Measurements from ENCODE around the gene HMX1.

The HMX1 gene

DNA sequence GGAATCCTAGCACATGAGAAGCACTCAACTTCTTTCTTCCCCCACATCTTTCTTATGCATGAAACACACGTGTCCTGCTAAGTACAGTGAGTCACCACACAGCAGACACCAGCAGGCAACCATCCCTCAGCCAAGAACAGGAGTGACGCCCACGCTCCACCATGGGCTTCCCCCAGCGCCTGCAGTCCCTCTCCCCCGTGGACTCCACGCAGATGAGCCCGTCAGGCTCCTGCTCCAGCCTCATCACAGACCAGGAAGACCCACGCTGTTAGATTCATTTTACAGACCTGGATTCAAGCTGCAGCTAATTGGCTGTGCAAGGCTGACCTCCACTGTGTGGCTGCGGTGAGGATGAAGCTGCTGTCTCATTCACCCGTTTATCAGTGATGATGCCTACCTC, 16.7 kb downstream of the HMX1 start:
- no peak for DNase-seq

DNA sequence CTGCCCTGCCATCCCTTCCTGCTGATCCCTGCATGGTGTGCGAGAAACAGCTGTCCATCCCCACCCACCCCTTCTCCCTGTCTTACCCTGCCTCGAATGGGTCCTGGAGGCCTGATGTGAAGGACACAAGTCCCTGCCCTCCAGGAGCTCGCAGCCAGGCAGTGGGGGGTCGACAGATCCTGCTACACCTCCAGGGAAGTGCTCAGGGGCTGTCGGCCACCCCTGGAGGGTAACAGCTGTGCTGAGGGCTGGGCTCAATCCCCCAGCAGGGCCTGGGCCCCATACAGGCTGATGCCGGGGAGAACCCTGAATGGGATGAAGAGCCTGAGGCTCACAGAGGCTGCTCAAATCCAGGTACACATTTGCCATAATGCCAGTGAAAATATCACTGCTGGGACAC, 17.6 kb downstream of the HMX1 start:
- no peak for DNase-seq

DNA sequence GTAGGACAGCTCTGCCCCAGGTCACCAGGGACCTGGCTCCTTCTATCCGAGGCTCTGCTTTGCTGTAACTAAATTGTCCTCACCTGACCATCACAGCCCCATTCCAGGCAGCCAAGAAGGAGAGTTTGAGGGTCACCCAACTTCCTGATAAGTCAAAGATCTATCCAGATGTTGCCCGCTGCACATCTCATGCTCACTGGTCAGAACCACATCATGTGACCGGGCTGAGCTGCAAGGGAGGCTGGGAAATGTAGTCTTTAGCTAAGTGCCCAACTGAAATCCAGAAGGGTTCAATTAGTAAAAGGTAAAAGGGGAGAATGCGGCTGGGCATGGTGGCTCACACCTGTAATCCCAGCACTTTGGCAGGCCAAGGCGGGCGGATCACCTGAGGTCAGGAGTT, 18.4 kb downstream of the HMX1 start:
- DNase-seq = no peak

DNA sequence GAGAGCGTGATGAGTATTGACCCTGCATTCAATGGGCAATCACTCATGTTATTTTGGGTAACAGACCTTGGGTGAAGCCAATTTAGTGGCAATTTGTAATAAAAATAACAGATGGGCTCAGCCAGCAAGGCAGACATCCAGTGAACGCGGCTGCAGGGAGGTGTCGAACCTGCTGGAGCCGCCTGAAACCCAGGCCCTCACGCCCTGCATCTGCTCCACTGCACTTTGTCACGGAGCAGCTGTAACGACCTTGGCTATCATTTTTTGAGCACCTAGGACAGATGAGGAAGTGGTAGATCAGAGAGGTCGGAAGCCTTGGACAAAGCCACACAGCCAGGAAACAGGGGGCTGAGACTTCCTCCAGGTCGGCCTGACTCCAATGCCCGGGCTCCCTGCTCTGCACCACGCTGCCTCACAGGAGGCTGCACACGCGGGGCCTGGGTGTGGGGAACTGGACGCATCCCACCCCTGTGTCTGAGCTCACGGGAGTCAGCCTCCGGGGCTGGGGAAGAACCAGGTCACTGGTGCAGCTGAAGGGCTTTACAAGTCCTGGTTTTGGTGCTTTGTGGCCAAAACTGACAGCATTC, 19.4 kb downstream of the HMX1 start:
- no peak for DNase-seq

DNA sequence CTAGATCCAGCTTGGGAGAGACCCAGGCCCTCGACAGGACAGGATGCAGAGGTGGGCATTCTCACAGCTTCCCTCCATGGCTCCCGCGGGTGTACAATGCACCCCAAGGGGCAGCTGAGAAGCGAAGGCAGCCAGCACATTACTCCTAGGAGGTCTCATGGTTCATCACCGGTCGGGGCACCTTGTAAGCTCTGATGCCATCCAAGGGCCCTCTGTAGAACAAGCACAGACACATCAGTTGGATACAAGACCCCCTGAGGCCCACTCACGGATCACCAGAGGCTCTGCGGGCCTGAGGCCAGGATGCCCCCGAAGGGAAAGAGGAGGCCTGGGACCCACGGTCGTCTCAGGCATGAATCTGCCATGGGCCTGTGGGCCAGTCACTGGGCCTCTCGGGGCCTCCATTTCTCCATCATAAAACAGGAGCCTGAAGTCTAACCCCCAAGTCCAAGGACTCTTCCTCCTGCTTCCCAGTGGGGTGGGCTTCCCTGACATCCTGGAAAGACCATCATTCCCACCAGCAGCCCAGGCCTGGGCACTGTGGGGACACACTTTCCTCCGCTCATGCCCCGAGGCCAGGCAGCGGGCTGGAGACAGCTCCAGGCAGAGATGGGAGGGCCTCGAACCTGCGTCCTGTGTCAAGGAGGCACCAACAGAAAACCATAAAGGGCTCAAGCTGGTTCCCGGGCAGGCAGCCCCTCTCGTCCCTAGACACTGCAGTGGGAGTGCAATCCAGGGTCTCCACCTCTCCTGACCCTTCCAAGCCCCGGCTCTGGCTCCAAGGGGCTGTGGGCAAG, 20.1 kb downstream of the HMX1 start:
- no peak for DNase-seq

DNA sequence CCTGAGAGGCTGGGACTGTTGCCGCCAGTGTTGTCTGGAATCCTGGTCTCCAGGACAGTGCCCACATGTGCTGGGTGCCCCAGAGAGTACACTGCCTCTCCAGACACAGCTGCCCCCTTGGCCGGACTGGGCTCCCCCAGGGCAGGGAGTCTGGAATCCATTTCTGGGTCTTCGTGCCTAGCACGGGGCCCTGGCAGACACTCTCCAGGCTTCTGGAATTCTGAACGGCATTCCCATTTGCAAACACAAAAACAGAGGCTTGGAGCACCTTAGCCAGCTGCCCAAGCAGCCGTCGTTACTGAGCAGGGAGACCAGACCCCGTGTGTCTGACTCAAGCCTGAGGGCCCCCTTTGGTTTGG, 20.8 kb downstream of the HMX1 start:
- no peak for DNase-seq

DNA sequence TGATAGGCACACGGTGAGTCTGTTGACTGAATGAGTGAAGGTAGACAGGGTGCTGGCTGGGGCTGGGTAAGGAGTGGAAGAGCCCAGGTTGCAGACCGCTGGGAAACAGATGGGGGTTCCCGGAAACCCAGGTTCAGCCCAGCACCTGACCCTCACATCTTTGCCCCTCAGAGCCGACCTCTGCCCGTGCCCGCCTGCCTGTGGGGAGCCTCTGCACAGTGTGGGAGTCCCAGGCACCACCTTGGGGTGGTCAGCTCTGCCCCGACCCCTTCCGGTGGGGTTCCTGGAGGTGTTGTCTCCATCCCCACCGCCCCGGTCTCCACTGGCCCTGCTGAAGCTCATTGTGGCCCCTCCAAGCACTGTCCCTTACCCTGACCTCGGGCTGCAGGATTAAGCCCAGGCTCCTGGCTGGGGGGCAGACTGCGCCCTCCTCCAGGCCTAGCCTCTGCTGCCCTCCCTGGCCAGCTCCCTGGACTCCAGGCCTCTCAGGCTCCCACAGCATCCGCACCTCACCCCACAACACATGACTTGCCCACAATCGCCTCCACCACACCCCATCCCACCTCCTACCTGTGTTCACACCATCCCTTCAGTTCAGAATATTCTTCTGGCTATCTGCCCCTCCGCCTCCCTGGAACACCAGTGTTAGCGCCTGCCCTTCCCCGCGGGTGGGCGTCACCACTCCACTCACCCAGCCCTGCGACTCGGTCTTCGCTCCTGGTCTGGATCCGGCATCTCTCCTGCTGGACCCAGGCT, 21.4 kb downstream of the HMX1 start:
- no peak for DNase-seq

DNA sequence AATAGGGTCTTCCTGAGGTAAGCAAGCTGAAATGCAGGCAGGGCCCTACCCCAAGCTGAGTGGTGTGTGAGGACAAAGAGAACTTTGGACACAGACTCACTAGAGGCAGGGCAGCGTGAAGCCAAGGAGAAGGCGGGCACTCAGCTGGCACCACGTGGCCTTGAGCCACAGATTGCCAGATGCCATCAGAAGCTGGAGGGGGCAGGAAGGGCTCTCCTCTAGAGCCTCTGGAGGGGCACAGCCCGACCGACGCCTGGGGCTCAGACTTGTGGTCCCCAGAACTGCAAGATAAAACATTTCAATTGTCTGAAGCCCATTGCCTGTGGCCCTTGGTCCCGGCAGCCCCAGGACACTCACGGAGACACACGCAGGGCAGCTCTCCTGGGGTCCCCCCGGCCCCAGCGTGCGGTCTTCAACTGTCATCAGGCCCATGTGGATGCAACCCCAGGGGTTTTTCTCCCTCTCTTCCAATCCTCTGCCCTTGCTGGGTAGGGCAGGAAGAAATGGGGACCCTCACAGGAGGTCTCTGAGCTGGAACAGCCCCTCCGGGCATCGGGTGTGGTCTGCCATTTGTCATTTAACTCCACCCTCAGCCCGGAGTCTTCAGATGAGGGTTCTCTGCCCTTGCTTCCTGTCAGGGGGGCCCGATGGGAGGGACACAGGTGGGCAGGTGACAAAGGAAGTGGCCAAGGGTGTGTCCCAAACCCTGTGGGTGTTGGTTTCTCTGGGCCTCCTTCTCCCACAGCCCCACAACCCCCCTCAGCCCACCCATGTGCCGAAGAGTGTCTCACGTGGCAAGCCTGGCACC, 22.2 kb downstream of the HMX1 start:
- DNase-seq = no peak

DNA sequence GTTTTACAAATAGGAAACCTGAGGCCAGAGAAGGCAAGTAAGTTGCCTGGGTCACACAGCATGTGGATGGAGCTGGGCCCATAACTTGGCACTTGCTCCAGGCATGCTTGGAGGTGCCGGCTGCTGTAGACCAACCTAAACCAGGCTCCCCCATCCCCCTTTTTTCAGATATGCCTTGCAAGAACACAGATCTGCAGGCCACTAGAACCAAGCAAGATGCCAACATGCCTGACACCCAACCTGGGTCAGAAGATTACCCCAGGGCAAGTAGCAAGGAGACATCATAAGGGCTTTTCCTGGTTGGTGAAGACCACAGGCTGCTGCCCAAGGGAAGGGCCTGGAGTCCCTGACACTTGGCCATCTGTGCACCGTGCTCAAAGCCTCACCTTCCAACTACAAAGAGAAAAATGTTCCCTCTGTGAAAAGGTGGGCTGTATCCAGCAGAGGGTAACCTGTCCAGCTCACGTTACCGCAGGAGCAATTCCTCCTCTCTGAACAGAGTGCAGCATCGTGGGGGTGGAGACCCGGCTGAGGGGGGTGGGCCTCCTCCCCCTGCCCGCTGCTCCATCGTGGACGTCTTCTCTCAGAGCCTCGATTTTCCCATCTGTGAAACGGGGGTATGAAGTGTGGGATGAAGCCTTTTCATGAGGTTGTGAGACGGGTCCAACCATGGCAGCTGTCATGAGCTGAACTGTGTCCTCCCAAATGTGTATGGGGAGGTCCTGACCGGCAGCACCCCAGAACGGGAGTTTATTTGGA, 23.0 kb downstream of the HMX1 start:
- DNase-seq = no peak

DNA sequence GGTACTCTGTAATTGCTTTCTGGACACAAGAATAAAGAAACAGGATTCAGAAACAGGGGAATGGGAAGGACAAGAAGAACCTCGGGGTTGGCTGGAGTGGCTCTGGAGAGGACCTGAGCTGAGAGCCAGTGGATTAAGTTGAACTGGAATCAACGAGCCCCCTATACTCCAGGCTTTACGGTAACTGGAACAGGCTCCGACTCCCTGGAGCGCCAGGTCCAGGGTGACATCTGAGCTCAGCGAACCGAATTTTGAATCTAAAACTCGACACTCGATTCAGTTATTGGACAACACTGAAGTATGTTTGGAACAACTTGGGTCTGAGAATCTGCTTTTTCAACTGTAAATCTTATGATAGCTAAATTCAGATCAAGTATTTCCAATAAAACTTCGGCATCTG, 23.9 kb downstream of the HMX1 start:
- no peak for DNase-seq

DNA sequence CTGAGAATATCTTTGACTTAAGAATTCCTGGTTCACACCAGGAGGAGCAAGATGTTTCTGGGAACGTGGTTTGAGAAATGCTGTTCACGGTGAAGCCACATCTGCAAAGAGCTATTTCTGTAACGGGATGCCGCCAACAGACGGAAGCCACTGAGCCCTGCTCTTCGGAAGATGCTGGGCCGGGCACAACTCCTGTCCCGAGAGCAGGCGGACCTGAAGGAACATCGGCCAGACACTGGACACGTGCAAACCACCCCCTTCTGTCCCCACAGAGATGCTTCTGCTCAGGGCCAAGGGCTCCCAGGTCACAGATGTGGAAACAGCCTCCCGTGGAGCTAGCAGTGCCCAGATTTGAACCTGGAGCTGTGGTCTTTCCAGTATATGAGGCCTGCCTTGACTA, 24.3 kb downstream of the HMX1 start:
- DNase-seq = no peak

DNA sequence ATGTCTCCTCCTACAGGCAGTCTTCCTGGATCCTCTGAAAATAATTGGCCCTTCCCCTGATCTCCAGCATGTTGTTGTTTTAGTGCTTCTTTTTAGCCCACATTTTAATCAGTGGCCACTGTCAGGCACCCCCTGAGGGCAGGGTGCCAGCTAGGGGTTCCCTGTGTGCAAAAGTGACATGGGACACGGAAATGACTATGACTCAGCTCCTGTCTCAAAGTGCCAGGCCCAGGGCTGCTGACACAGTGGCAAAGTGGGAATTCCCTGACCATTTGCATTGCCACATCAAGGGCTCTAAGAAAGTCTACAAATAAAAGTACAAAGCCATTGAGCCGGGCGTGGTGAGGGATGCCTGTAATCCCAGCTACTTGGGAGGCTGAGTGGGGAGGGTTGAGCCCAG, 24.8 kb downstream of the HMX1 start:
- DNase-seq = no peak

DNA sequence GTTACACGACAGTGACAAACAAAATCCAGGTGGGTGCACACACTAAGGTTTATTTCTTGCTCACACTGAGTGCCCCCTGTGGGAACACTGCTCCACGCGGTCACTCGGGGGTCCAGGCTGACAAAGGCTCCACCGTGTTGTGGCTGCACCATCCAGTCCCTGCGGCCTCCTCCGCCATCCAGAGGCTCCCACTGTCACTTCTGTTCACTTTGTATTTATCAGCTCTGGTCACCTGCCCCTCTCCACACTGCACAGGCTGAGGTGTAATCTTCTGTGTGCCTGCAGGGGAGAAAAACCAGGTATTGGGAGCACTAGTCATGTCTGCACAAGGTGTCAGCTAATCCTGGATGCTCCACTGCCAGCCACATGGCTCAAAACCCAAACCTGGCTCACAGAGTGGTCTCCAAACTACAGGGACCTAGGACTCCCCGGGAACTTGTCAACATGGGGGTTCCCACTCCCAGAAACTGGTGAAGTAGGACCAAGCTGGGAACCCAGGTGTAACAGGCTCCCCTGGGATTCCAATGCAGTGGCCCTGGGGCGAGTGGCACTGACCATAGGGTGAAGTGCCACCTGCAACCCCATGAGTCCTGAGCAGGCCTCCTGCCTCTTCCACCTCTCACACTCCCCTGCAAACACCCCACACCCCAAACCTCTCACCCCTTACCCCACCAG, 25.5 kb downstream of the HMX1 start:
- no peak for DNase-seq

DNA sequence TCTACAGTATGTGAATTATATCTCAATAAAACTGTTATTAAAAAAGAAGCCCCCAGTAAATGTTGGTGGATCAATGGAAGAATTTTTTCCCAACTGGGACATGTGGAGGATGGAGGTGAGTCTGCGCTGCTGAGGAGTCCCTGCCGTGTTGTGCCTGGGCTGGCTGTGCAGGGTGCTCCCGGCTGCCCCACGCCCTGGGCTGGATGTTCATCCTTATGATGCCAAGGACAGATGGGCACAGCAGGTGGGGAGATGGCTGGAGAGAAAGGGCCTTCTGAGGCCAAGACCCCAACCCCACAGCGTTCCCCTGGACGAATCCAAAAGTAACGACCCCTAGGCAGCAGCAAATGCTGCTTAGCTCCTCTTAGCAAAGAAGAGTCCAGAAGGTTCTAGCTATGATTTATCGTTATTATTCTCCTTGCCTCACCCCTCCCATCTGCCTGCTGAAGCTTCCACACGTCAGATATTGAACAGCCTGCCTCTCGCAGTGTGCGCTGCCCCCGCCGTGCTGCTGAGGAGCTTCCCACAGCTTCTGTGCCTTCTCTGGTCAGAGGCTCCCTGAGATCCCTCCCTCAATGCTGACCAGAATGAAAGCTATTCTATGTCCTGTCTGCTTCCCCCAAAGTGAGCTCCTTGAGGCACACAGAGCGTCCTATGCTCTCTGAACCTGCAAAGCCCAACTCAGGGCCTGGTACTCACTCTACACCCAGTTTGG, 26.5 kb downstream of the HMX1 start:
- DNase-seq = no peak

DNA sequence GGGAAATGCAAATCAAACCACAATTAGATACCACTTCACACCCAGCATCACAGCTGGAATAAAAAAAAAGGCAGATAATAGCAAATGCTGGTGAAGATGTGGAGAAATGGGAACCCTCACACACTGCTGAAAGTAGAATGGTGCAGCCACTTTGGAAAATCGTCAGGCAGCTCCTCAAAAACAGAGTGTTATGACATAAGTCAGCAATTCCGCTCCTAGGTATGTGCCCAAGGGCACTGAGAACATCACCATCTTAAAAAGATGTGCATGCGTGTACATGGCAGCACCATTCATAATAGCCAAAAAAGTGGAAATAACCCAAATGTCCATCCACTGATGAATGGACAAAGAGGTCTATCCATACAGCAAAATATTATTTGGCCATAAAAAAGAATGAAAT, 28.0 kb downstream of the HMX1 start:
- no peak for DNase-seq

DNA sequence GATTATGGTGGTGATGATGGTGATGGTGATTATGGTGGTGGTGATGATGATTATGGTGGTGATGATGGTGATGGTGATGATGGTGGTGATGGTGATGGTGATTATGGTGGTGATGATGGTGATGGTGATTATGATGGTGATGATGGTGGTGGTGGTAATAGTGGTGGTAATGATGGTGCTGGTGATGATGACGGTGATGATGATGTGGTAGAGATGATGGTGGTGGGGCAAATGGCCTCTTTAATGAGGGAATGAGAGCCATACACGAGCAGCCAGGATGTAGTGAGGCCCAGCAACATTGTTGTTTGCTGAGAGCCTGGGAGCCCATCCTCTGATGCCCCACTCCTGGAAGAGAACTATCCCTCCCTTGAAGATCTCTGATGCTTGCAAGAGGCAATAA, 29.0 kb downstream of the HMX1 start:
- no peak for DNase-seq

DNA sequence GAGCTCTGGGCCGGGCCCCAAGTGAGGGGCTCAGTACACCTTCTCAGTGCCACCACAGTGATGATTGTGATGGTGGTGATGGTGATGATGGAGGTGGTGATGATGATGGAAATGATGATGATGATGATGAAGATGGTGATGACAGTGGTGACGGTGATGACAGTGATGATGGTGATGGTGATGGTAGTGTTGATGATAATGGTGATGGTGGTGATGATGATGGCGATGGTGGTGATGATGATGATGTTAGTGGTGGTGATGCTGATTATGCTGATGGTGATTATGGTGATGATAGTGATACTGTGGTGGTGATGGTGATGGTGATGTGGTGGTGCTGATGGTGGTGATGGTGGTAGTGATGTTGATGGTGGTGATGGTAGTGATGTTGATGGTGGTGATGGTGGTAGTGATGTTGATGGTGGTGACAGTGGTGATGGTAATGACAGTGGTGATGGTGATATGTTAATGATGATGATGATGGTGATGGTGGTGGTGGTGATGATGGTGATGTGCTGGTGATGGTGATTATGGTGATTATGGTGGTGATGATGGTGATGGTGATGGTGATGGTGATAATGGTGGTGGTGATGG, 29.9 kb downstream of the HMX1 start:
- DNase-seq = no peak

DNA sequence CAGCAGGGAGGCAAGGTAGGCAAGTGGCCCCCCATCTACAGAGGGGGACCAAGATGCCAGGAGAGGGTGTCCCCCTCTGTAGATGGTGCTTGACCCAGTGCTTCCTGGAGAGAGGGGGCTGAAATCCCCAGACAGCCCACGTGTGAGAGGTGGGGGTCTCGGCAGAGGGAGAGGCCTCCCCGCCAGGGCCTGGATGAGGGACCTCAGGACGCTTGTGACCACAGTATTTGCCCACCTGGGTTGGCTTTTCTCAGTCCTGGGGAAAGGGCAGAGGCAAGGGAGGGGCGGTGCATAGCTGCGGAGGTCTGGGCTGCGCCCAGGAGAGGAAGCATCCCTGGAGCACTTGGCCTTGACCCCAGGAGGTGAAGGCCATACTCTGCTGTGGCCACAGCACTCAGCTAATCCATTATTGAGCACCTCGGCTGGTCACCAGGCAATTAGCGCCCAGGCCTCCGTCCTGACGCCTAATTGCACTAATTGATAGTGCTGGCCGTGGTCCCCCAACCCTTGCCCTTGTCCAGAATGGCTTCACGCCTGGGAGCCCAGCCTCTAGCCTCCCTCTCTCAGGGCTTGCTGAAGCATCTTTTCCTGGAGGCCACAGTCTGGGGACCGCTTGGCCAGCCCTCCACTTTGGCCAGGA, 30.7 kb downstream of the HMX1 start:
- no peak for DNase-seq

DNA sequence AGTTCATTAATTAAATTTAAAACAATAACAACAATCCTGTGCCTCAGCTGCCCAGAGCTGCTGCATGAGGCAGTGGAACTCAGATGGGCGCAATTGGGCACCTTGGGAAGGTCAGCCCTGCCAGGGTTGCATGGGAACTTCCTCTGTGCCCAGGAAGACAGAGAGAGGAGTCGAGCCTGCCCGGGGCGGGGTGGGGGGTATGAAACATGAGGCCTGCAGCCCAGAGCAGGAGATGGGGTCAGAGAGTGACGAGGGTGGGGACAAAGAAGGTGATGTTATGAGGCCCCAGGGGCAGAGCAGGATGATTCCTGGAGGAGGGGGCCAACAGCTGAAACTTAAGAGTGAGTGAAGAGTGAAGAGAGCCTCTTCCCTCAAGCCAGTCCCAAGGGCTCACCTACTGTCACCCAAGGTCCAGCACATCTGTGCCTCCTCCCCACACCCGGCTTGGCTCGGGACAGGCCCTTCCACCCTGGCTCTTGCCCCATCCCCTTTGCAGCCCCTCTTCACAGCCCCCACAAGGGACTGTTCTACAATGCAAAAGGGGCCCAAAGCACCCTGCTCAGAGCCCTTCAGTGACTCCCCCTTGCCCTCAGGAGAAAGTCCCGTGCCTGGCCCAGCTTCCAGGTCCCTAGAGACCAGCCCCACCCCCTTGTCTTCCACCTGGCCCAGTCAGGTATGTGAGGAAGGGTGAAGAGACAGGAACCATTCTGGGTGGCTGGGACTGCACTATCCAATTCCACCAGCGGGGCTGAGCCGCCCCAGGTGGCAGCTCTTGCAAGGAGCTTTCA, 31.4 kb downstream of the HMX1 start:
- no peak for DNase-seq
